Measurements from ENCODE around the gene NRXN3.

NRXN3 gene

GRCh38 chr14:79480212-79480611, 1310.0 kb downstream of the NRXN3 start:
- no peak for DNase-seq (ENCODE audit: low read depth)
- TF ChIP-seq CTCF (conservative IDR thresholded peaks at IDR 0.05; ENCODE audit: low read depth, low read length) = no peak
- H3K4me3 ChIP-seq (ENCODE audit: low read length) = no peak overlapping the region

GRCh38 chr14:79482825-79483224, 1312.7 kb downstream of the NRXN3 start:
- no peak for TF ChIP-seq CTCF (conservative IDR thresholded peaks at IDR 0.05; ENCODE audit: low read depth, low read length)
- no peak for DNase-seq (ENCODE audit: low read depth)
- H3K4me3 ChIP-seq (ENCODE audit: low read length) = no peak overlapping the region

- no peak for DNase-seq (ENCODE audit: low read depth)
- TF ChIP-seq CTCF (conservative IDR thresholded peaks at IDR 0.05; ENCODE audit: low read depth, low read length) = no peak
These were observed 1313.6 kb downstream of the NRXN3 start for GRCh38 chr14:79483477-79484388.

GRCh38 chr14:79487632-79488031, 1317.5 kb downstream of the NRXN3 start:
- TF ChIP-seq CTCF (conservative IDR thresholded peaks at IDR 0.05; ENCODE audit: low read depth, low read length) = no peak
- DNase-seq (ENCODE audit: low read depth) = no peak
- H3K4me3 ChIP-seq (ENCODE audit: low read length) = no peak overlapping the region

More at GRCh38 chr14:79483477-79484388, 1313.6 kb downstream of the NRXN3 start:
- H3K4me3 ChIP-seq (ENCODE audit: low read length) = no peak overlapping the region

- no peak overlapping the region for H3K4me3 ChIP-seq (ENCODE audit: low read length)
- DNase-seq (ENCODE audit: low read depth) = no peak
- TF ChIP-seq CTCF (conservative IDR thresholded peaks at IDR 0.05; ENCODE audit: low read depth, low read length) = no peak
These were observed 1321.0 kb downstream of the NRXN3 start for GRCh38 chr14:79491161-79491560.

- no peak for DNase-seq (ENCODE audit: low read depth)
- H3K4me3 ChIP-seq (ENCODE audit: low read length) = no peak overlapping the region
- TF ChIP-seq CTCF (conservative IDR thresholded peaks at IDR 0.05; ENCODE audit: low read depth, low read length) = no peak
These were observed 1323.0 kb downstream of the NRXN3 start for GRCh38 chr14:79493081-79493645.

- no peak for TF ChIP-seq CTCF (conservative IDR thresholded peaks at IDR 0.05; ENCODE audit: low read depth, low read length)
- no peak overlapping the region for H3K4me3 ChIP-seq (ENCODE audit: low read length)
- no peak for DNase-seq (ENCODE audit: low read depth)
These were observed 1326.5 kb downstream of the NRXN3 start for GRCh38 chr14:79496701-79497100.
